K562 (cell line): ENCODE measurements around the gene HSD3B7. TPM values are rescaled to one million over a fixed set of nuclear protein-coding genes. Genes with fewer than 3 reads are reported as not detected.

Experiments
- ATAC-seq: fragments of 200-7000 bp; cut with Tn5 transposase; 3 replicates; pipeline ENCODE4 v1.9.1; 2020; ENCODE audit warnings: moderate library complexity
- BruUV-seq: library from RNA; stranded (reverse); fragments of 400-500 nt; replicated peaks from 2 replicates; lab custom pipeline; 2021; lab: Mats Ljungman, UMichigan
- CTCF ChIA-PET: fragments of 300-600 bp; formaldehyde crosslinking; extraction: SDS; loops from one replicate; lab custom pipeline; 2021; ENCODE audit warnings: low intra/inter-chr PET ratio; lab: Yijun Ruan, JAX
- POLR2A ChIA-PET: fragments of 300-600, 350-650 bp; sonication (Branson Sonifier 250); formaldehyde crosslinking; extraction: SDS; loops from one replicate; lab custom pipeline; 2021; ENCODE audit warnings: antibody characterized with exemption, inconsistent platforms; lab: Yijun Ruan, JAX
- DNase-seq, 4 experiments: peaks; one replicate each; pipeline versions ENCODE4 v3.0.0 to v3.0.0-alpha.2; 2011 to 2018; ENCODE audit warnings: low spot score in 3 of 4, mixed read lengths in 3 of 4; ENCODE audit errors: extremely low read depth in 1 of 4
- FAIRE-seq: peaks from 2 replicates; lab custom pipeline; 2011; peaks lifted over from hg19 to GRCh38; lab: Jason Lieb, UNC
- H2AFZ ChIP-seq: 2 replicates; pipeline ENCODE4 v1.6.0; 2011; ENCODE audit warnings: low read depth, low read length, control low read depth, inconsistent platforms
- H3K27ac ChIP-seq: fragments of 200-600 bp; 3 replicates; pipeline ENCODE4 v1.8.0; 2011; ENCODE audit warnings: low read depth, mild to moderate bottlenecking, control low read depth, inconsistent platforms, low read length, moderate library complexity, mixed read lengths; ENCODE audit errors: extremely low read depth
- H3K27me3 ChIP-seq, 2 experiments: fragments of 300-600 bp in 1 of 2; 2 replicates in 1 of 2; 3 replicates in 1 of 2; pipeline versions ENCODE4 v1.6.0 to v1.8.0; 2011; ENCODE audit warnings: inconsistent platforms in 2 of 2, low read length in 2 of 2, mild to moderate bottlenecking in 1 of 2, mixed read lengths in 1 of 2, moderate library complexity in 1 of 2; ENCODE audit not compliant: control insufficient read depth in 2 of 2, insufficient read depth in 2 of 2
- H3K36me3 ChIP-seq: fragments of 300-600 bp; 3 replicates; pipeline ENCODE4 v1.8.0; 2011; ENCODE audit warnings: mild to moderate bottlenecking, low read length, inconsistent platforms; ENCODE audit not compliant: control insufficient read depth, insufficient read depth
- H3K4me1 ChIP-seq, 2 experiments: fragments of 200-600 bp in 1 of 2; replicated peaks in 1 of 2; 2 replicates in 1 of 2; 3 replicates in 1 of 2; pipeline versions ENCODE4 v1.5.1 to v1.8.0; 2011; ENCODE audit warnings: inconsistent platforms in 2 of 2, low read length in 2 of 2, mild to moderate bottlenecking in 1 of 2, mixed read lengths in 1 of 2, moderate library complexity in 1 of 2; ENCODE audit not compliant: control insufficient read depth in 2 of 2, insufficient read depth in 2 of 2
- H3K4me2 ChIP-seq: 2 replicates; pipeline ENCODE4 v1.6.1; 2011; ENCODE audit warnings: low read length, control low read depth, inconsistent platforms, mixed read lengths; ENCODE audit not compliant: insufficient read depth
- H3K4me3 ChIP-seq: fragments of 200-600 bp; sonication (generic), shearing (Covaris generic); 2 replicates; pipeline ENCODE4 v1.5.1; 2016; ENCODE audit warnings: control low read depth, inconsistent platforms
- H3K79me2 ChIP-seq: fragments of 200-600 bp; 3 replicates; pipeline ENCODE4 v1.8.0; 2011; ENCODE audit warnings: low read length, inconsistent platforms; ENCODE audit not compliant: control insufficient read depth, insufficient read depth
- H3K9ac ChIP-seq, 2 experiments: 2 replicates each; pipeline versions ENCODE4 v1.6.0 to v1.6.1; 2011; ENCODE audit warnings: low read depth in 2 of 2, low read length in 2 of 2, control low read depth in 1 of 2, inconsistent platforms in 1 of 2, mild to moderate bottlenecking in 1 of 2, mixed read lengths in 1 of 2; ENCODE audit not compliant: insufficient read depth in 1 of 2
- H3K9me1 ChIP-seq: one replicate; pipeline ENCODE4 v1.6.0; 2011; ENCODE audit warnings: inconsistent platforms, mild to moderate bottlenecking, low read length, moderate library complexity; ENCODE audit not compliant: control insufficient read depth, insufficient read depth
- H3K9me3 ChIP-seq: replicated peaks from 2 replicates; pipeline ENCODE4 v1.5.1; 2011; ENCODE audit warnings: low read depth, low read length, inconsistent platforms; ENCODE audit not compliant: control insufficient read depth, insufficient read depth
- H4K20me1 ChIP-seq: replicated peaks from 2 replicates; pipeline ENCODE4 v1.6.1; 2011; ENCODE audit warnings: low read length, inconsistent platforms, mixed read lengths; ENCODE audit not compliant: control insufficient read depth, insufficient read depth
- ELF2 ChIP-seq: fragments of 250-450 bp; sonication (Bioruptor Pico); IDR thresholded peaks from 2 replicates; pipeline ENCODE4 v1.5.0; 2021; ENCODE audit warnings: mild to moderate bottlenecking
- PHB ChIP-seq: fragments of 250-450 bp; sonication (Bioruptor Pico); IDR thresholded peaks from 2 replicates; pipeline ENCODE4 v1.5.0; 2021
- POLR2A ChIP-seq: fragments of 450-650 bp; conservative IDR thresholded peaks from 2 replicates; pipeline ENCODE4 v1.6.1; 2016
- SUPT5H ChIP-seq: fragments of 450-650 bp; IDR thresholded peaks from 2 replicates; pipeline ENCODE4 v1.6.1; 2016
- YY1 ChIP-seq, 3 experiments: IDR thresholded peaks; 2 replicates each; pipeline ENCODE4 v1.6.1; 2011; ENCODE audit warnings: low read length in 2 of 3, mild to moderate bottlenecking in 2 of 3, moderate library complexity in 2 of 3, borderline replicate concordance in 1 of 3, control low read depth in 1 of 3, low read depth in 1 of 3; ENCODE audit not compliant: insufficient read depth in 3 of 3, insufficient replicate concordance in 2 of 3, control insufficient read depth in 1 of 3, insufficient read length in 1 of 3; ENCODE audit errors: extremely low read depth in 1 of 3
- ZNF212 ChIP-seq: fragments of 450-650 bp; formaldehyde crosslinking; IDR thresholded peaks from 2 replicates; pipeline ENCODE4 v1.4.0; 2020; ENCODE audit warnings: mild to moderate bottlenecking
- WGBS: fragments of 100-300 bp; shearing (Covaris generic); methylation state at CpG from one replicate; pipeline ENCODE4 v1.1.6; 2016; ENCODE audit warnings: low coverage, mixed read lengths; ENCODE audit not compliant: insufficient coverage; ENCODE audit errors: missing lambda C conversion rate; 5-methylcytosine and 5-hydroxymethylcytosine counted together
- in situ Hi-C: fragments of 300-500 bp; cut with MboI; formaldehyde crosslinking; loops from 4 replicates; pipeline ENCODE4 v1.15.0; 2018; ENCODE audit warnings: inconsistent platforms, mixed read lengths
- intact Hi-C: fragments of 100-400 bp; cut with micrococcal nuclease; formaldehyde crosslinking; loops from 2 replicates; pipeline ENCODE4 v1.14.2; 2022
- polyA plus RNA-seq, 8 experiments: library from polyadenylated mRNA; depleted of rRNA in 4 of 8; stranded (reverse) in 5 of 8; unstranded in 3 of 8; fragments of >200 nt; fragmentation: Nextera tagmentation in 2 of 8; fragmentation: Illumina TruSeq in 1 of 8; extraction: Ambion mirVana in 2 of 8; extraction: Trizol in 1 of 8; gene quantifications; 2 replicates each; pipeline versions ENCODE4 v1.2.1 to v1.2.3, GENCODE V29; 2011 to 2014; ENCODE audit warnings: inconsistent platforms in 1 of 8, missing spikeins in 1 of 8
- total RNA-seq, 7 experiments: library from RNA; depleted of rRNA in 6 of 7; stranded (reverse); fragments of >200 nt in 6 of 7; fragmentation: Illumina TruSeq in 2 of 7; extraction: Trizol in 2 of 7; gene quantifications; 2 replicates each; pipeline versions ENCODE4 v1.2.1 to v1.2.3, GENCODE V29; 2011 to 2021; ENCODE audit warnings: low replicate concordance in 1 of 7
- TF ChIP-seq, protein P1 (sequence below): fragments of 450-650 bp; IDR thresholded peaks from 2 replicates; pipeline ENCODE4 v1.6.1; 2016; ENCODE audit warnings: missing biosample characterization, missing genetic modification characterization
- TF ChIP-seq, protein P2 (sequence below): fragments of 450-650 bp; formaldehyde crosslinking; IDR thresholded peaks from 2 replicates; pipeline ENCODE4 v1.4.0; 2022; ENCODE audit warnings: missing genetic modification characterization
- TF ChIP-seq, protein P3 (sequence below): IDR thresholded peaks from 2 replicates; pipeline ENCODE4 v1.6.1; 2016; ENCODE audit warnings: missing genetic modification characterization, missing compliant biosample characterization
- TF ChIP-seq, protein P4 (sequence below): sonication (generic); formaldehyde crosslinking; IDR thresholded peaks from 2 replicates; pipeline ENCODE4 v1.8.0; 2022; ENCODE audit warnings: mild to moderate bottlenecking, low read depth, missing genetic modification reagents
- TF ChIP-seq, protein P5 (sequence below): fragments of 250-450 bp; sonication (Bioruptor Pico); IDR thresholded peaks from 2 replicates; pipeline ENCODE4 v1.5.0; 2021; ENCODE audit warnings: mild to moderate bottlenecking, borderline replicate concordance

The HSD3B7 gene
- total and polyA plus RNA-seq, 9 of the 15 experiments (the other 6 are each of a cell fraction or from before 2014, with no cell fraction given), result 5.4 to 49.1 (median 23.0) TPM

DNA sequence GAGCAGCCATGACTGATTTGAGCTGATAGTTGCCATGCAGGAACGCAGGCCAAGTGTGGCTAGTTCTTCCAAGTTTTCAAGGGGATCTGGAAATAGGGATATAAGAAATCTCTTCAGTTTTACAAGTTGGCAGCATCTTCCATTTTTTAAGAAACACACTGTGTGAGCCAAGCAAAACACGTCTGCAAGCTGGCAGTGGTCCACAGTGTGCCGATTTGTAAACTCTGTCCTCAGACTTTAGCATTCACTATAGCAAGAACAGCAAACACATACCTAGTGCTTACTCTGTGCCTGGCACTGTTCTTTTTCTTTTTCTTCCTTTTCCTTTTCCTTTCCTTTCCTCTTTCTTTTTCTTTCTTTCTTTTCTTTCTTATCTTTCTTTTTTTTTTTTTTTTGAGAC, 33.3 kb upstream of the HSD3B7 start:
- no peak overlapping the region for H3K4me3 ChIP-seq
- intact Hi-C loops, result loop anchor here (2.0 to 10.0 kb wide), 3 partner anchors 17 to 503 kb away; partner anchors contain the start of genes ARMC5 and VKORC1
- no peak for DNase-seq
- H3K9ac ChIP-seq, result no peak overlapping the region
- H3K9me1 ChIP-seq, result peaks cover 8% of the 10 kb centered on the region
- BruUV-seq, result no TSS peak
- POLR2A ChIA-PET, result interaction anchor here (0.6 to 3.8 kb wide), 3 partner anchors 11 to 241 kb away, joined by 3 to 11 read pairs (median 3); no protein-coding TSS in a partner anchor
- 53% methylated on average over 3 of the region's 3 CpGs for WGBS
- ATAC-seq, result no peak
- no peaks in the 10 kb centered on the region for H3K27me3 ChIP-seq
- no peaks in the 10 kb centered on the region for H4K20me1 ChIP-seq
- TF ChIP-seq POLR2A (0 out of 2 replicates have a peak, but pooled peaks have one; percentile 21), ZNF212 (CRISPR knock-in tag) (no peak), YY1 (IDR thresholded peaks at IDR 0.05; ENCODE audit: borderline replicate concordance in 1 of 3, control insufficient read depth in 1 of 3, extremely low read depth in 1 of 3, insufficient read depth in 3 of 3, insufficient read length in 1 of 3, insufficient replicate concordance in 2 of 3, low read depth in 1 of 3, low read length in 2 of 3) (peak in 1 of 3 experiments; percentile 29), PHB (CRISPR knock-in tag) (no peak), SUPT5H (peak; percentile 46; the same call in 1 of the 2 replicates), ELF2 (no peak)
- TF ChIP-seq, protein P1, sequence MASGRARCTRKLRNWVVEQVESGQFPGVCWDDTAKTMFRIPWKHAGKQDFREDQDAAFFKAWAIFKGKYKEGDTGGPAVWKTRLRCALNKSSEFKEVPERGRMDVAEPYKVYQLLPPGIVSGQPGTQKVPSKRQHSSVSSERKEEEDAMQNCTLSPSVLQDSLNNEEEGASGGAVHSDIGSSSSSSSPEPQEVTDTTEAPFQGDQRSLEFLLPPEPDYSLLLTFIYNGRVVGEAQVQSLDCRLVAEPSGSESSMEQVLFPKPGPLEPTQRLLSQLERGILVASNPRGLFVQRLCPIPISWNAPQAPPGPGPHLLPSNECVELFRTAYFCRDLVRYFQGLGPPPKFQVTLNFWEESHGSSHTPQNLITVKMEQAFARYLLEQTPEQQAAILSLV (tag), result no peak
- TF ChIP-seq, protein P2, sequence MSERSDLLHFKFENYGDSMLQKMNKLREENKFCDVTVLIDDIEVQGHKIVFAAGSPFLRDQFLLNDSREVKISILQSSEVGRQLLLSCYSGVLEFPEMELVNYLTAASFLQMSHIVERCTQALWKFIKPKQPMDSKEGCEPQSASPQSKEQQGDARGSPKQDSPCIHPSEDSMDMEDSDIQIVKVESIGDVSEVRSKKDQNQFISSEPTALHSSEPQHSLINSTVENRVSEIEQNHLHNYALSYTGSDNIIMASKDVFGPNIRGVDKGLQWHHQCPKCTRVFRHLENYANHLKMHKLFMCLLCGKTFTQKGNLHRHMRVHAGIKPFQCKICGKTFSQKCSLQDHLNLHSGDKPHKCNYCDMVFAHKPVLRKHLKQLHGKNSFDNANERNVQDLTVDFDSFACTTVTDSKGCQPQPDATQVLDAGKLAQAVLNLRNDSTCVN, result no peak
- TF ChIP-seq, protein P3, sequence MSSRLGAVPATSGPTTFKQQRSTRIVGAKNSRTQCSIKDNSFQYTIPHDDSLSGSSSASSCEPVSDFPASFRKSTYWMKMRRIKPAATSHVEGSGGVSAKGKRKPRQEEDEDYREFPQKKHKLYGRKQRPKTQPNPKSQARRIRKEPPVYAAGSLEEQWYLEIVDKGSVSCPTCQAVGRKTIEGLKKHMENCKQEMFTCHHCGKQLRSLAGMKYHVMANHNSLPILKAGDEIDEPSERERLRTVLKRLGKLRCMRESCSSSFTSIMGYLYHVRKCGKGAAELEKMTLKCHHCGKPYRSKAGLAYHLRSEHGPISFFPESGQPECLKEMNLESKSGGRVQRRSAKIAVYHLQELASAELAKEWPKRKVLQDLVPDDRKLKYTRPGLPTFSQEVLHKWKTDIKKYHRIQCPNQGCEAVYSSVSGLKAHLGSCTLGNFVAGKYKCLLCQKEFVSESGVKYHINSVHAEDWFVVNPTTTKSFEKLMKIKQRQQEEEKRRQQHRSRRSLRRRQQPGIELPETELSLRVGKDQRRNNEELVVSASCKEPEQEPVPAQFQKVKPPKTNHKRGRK (tag), result 0 out of 2 replicates have a peak, but pooled peaks have one; percentile 24
- TF ChIP-seq, protein P4, sequence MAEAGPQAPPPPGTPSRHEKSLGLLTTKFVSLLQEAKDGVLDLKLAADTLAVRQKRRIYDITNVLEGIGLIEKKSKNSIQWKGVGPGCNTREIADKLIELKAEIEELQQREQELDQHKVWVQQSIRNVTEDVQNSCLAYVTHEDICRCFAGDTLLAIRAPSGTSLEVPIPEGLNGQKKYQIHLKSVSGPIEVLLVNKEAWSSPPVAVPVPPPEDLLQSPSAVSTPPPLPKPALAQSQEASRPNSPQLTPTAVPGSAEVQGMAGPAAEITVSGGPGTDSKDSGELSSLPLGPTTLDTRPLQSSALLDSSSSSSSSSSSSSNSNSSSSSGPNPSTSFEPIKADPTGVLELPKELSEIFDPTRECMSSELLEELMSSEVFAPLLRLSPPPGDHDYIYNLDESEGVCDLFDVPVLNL, result no peak
- TF ChIP-seq, protein P5, sequence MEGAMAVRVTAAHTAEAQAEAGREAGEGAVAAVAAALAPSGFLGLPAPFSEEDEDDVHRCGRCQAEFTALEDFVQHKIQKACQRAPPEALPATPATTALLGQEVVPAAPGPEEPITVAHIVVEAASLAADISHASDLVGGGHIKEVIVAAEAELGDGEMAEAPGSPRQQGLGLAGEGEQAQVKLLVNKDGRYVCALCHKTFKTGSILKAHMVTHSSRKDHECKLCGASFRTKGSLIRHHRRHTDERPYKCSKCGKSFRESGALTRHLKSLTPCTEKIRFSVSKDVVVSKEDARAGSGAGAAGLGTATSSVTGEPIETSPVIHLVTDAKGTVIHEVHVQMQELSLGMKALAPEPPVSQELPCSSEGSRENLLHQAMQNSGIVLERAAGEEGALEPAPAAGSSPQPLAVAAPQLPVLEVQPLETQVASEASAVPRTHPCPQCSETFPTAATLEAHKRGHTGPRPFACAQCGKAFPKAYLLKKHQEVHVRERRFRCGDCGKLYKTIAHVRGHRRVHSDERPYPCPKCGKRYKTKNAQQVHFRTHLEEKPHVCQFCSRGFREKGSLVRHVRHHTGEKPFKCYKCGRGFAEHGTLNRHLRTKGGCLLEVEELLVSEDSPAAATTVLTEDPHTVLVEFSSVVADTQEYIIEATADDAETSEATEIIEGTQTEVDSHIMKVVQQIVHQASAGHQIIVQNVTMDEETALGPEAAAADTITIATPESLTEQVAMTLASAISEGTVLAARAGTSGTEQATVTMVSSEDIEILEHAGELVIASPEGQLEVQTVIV (CRISPR knock-in tag), result no peak
- in situ Hi-C loops, result loop anchor here (10.0 to 25.0 kb wide), 2 partner anchors 743 to 911 kb away; partner anchors contain the start of gene ZNF267
- no peak overlapping the region for H3K4me2 ChIP-seq
- peaks cover 36% of the 10 kb centered on the region for H3K79me2 ChIP-seq
- FAIRE-seq, result no peak
- H3K9me3 ChIP-seq, result no peaks in the 10 kb centered on the region
- no peak overlapping the region for H2AFZ ChIP-seq
- H3K27ac ChIP-seq, result no peak overlapping the region
- H3K36me3 ChIP-seq, result peaks cover 26% of the 10 kb centered on the region; the same call in 2 of the 3 replicates
- CTCF ChIA-PET, result no interaction called here
- peaks cover 35 to 64% of the 10 kb centered on the region in 2 experiments for H3K4me1 ChIP-seq
